ENCODE results near the gene RPL10. TPM values are rescaled to one million over a fixed set of nuclear protein-coding genes. Genes with fewer than 3 reads are reported as not detected.

Gene RPL10
- total and polyA plus RNA-seq, 2 donors (not counting 3 experiments of a cell fraction or from before 2014, with no cell fraction given): 2,493 to 7,586 TPM

GRCh38 chrX:154434394-154435168 is 36.4 kb downstream of the RPL10 start:
- intact Hi-C loops (cut with micrococcal nuclease): no loop called here
- H3K27me3 ChIP-seq (ENCODE audit: control insufficient read depth in 2 of 2, insufficient read depth in 2 of 2, low read length in 2 of 2): no peaks in the 10 kb centered on the region
- H2AFZ ChIP-seq (ENCODE audit: low read depth, low read length): no peak overlapping the region
- H3K4me2 ChIP-seq (ENCODE audit: insufficient read depth, low read length): no peak overlapping the region
- CTCF ChIA-PET: interaction anchor here (1.5 kb wide), 1 partner anchor 10 kb away, joined by 4 read pairs; no protein-coding TSS in a partner anchor
- H3K9me1 ChIP-seq (replicated peaks; ENCODE audit: control insufficient read depth, extremely low read depth, insufficient read depth, low read length): no peaks in the 10 kb centered on the region
- H4K20me1 ChIP-seq (replicated peaks; ENCODE audit: control insufficient read depth, extremely low read depth, insufficient read depth, low read length): no peaks in the 10 kb centered on the region
- no peak overlapping the region for H3K9ac ChIP-seq (replicated peaks; ENCODE audit: extremely low read depth, insufficient read depth, low read length)
- POLR2A ChIA-PET: no interaction called here
- no peak for TF ChIP-seq POLR2A (IDR thresholded peaks at IDR 0.05; ENCODE audit: low read depth, low read length)
- no peak for TF ChIP-seq MAX (IDR thresholded peaks at IDR 0.05; ENCODE audit: insufficient read depth, insufficient read length)
- no peak for TF ChIP-seq POLR2AphosphoS5 (IDR thresholded peaks at IDR 0.05; ENCODE audit: insufficient read depth, low read depth, low read length)
- TF ChIP-seq FOS (IDR thresholded peaks at IDR 0.05; ENCODE audit: borderline replicate concordance, insufficient read depth, low read length): no peak
- TF ChIP-seq EZH2 (IDR thresholded peaks at IDR 0.05; ENCODE audit: borderline replicate concordance, low read depth, low read length, severe bottlenecking): no peak
- no peak for TF ChIP-seq JUN (IDR thresholded peaks at IDR 0.05; ENCODE audit: borderline replicate concordance, insufficient read depth, insufficient read length, low read depth)
- no peak for TF ChIP-seq MYC (IDR thresholded peaks at IDR 0.05; ENCODE audit: low read depth, low read length)
- H3K4me3 ChIP-seq (replicated peaks in 1 of 3; ENCODE audit: insufficient read depth in 1 of 3, low read depth in 1 of 3, low read length in 3 of 3): no peak overlapping the region
- peaks cover 21% of the 10 kb centered on the region for H3K4me1 ChIP-seq (ENCODE audit: control insufficient read depth, extremely low read depth, insufficient read depth, low read length)
- dilution Hi-C loops (cut with MboI; ENCODE audit: extremely low pct_ligation_motif_present, low sequenced_read_pairs): no loop called here
- no TSS peak for BruUV-seq (replicated peaks)
- H3K9me3 ChIP-seq (replicated peaks; ENCODE audit: control insufficient read depth, insufficient read depth, low read length): no peaks in the 10 kb centered on the region
- H3K36me3 ChIP-seq (ENCODE audit: control insufficient read depth in 2 of 2, extremely low read depth in 1 of 2, insufficient read depth in 2 of 2, low read length in 2 of 2): peaks cover 2 to 26% of the 10 kb centered on the region in 2 experiments
- H3K27ac ChIP-seq (ENCODE audit: insufficient read depth, low read depth, low read length): no peak overlapping the region
- FAIRE-seq (no peak), DNase-seq (ENCODE audit: low read depth, low spot score) (no peak)
- peaks cover 41% of the 10 kb centered on the region for H3K79me2 ChIP-seq (ENCODE audit: control insufficient read depth, insufficient read depth, low read length)

All from endothelial cell of umbilical vein (primary cell).